Cardiac fibroblast (primary cell): ENCODE results near the gene PLIN5.

Source experiments
- DNase-seq, 2 donors: peaks; one replicate each; pipeline versions ENCODE4 v3.0.0 to v3.0.0-alpha.2; 2010; ENCODE audit warnings: low read depth in 2 of 2
- H3K4me3 ChIP-seq, 2 donors: replicated peaks in 1 of 2; 1 replicate in 1 of 2; 2 replicates in 1 of 2; pipeline ENCODE4 v1.5.1; 2011; ENCODE audit warnings: low read depth in 2 of 2, low read length in 2 of 2, mild to moderate bottlenecking in 2 of 2, moderate library complexity in 1 of 2
- TF ChIP-seq, protein P1 (sequence below): IDR thresholded peaks from one replicate; pipeline ENCODE4 v1.5.1; 2011; ENCODE audit warnings: low read depth, mild to moderate bottlenecking, low read length, inconsistent platforms

Gene PLIN5

DNA sequence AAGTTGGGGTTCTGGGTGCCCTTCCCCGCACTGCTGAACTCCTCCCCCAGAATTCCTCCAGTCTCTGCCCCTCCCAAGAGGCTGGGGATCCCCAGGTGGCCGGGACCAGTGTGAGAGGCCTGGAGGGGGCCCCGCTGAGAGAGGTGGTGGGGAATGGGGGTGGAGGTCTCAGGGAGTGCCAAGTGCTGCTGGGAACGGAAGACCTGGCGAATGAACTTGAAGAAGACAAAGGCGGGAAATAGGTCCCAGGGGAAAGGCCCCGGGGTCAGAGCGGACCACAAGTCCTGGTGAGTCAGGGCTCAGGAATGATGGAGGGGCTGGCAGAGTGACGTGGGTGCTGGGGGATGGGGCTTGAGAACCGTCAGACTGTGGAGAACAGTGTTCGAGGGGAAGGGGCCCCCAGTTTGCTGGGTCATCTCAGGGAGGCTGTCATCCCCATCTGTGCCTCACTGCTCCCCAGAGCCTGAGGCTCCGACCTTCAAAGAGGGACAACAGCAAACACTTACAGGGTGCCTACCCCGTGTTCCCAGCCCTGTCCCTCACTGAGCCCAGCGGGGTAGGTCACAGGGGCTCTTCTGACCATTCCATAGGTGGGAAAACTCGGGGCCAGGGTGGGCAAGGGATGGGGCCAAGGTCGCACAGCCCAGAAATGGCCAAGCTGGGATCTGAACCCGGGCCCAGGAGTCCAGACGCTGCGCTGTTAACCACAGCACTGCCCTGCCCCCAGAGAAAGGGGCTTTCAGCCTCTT, 40.4 kb upstream of the PLIN5 start:
- no peak overlapping the region for H3K4me3 ChIP-seq
- peak; percentile 99 to 100 for DNase-seq
- TF ChIP-seq, protein P1, sequence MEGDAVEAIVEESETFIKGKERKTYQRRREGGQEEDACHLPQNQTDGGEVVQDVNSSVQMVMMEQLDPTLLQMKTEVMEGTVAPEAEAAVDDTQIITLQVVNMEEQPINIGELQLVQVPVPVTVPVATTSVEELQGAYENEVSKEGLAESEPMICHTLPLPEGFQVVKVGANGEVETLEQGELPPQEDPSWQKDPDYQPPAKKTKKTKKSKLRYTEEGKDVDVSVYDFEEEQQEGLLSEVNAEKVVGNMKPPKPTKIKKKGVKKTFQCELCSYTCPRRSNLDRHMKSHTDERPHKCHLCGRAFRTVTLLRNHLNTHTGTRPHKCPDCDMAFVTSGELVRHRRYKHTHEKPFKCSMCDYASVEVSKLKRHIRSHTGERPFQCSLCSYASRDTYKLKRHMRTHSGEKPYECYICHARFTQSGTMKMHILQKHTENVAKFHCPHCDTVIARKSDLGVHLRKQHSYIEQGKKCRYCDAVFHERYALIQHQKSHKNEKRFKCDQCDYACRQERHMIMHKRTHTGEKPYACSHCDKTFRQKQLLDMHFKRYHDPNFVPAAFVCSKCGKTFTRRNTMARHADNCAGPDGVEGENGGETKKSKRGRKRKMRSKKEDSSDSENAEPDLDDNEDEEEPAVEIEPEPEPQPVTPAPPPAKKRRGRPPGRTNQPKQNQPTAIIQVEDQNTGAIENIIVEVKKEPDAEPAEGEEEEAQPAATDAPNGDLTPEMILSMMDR = no peak

DNA sequence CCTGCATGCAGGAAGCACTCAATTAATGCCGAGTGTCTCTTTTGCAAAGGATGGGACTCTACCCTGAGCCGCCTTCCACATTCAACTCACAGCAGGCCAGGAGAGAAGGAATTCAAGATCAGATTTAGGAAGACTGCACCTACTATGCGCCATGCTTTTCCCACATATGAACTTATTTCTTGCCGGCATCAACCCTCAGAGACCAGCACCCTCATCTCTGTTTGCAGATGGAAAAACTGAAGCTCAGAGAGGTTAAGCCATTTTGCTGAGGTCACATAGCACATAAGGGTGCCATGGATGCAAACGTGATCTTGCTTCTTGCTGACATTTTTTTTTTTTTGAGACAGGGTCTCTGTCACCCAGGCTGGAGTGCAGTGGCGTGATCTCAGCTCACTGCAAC, 38.7 kb upstream of the PLIN5 start:
- no peak overlapping the region for H3K4me3 ChIP-seq
- DNase-seq = no peak
- TF ChIP-seq, protein P1 = no peak

DNA sequence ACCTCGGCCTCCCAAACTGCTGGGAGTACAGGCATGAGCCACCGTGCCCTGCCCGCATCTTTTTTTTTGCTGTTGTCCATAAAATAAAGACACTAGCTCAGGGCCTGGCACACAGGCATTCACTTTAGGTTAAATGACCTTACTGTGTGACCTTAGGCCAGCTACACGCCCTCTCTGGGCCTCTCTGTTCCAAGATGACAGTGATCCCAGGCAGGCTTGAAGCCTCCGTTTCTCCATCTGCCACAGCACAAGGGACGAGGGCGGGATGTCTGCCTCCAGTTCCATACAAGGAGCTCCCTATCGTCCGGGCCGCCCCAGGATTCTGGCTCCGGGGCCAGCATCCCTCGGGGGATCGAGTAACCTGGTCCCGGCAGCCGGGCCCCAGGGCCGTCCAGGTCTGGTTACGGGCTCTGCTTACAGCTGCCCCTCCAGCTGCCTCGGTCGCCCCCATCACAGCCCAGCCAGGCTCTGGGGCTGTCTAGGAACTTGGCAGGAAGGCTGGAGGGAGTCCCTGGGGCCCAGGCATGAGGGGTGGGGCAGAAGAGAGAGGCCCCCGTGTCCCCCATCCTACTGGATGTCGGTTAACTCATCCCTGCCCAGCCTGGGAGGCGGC, 36.4 kb upstream of the PLIN5 start:
- TF ChIP-seq, protein P1 = no peak

DNA sequence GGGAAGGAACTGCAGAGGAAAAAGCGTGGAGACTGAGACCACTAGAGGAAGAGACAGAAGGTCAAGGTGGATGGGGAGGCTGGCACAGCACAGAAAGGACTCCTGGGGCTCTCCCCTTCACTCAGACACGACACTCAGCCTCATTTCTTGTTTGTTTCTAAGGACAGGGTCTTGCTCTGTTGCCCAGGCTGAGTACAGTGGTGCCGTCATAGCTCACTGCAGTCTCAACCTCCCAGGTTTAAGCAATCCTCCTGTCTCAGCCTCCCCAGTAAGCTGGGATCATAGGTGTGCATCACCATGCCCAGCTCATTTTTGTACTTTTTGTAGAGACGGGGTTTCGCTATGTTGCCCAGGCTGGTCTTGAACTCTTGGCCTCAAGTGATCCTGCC, 35.9 kb upstream of the PLIN5 start:
- TF ChIP-seq, protein P1 = no peak
- H3K4me3 ChIP-seq = no peak overlapping the region
- no peak for DNase-seq

More for the DNA sequence above, 36.4 kb upstream of the PLIN5 start:
- peak in 1 of 2 donors; percentile 67 for DNase-seq
- no peak overlapping the region for H3K4me3 ChIP-seq

DNA sequence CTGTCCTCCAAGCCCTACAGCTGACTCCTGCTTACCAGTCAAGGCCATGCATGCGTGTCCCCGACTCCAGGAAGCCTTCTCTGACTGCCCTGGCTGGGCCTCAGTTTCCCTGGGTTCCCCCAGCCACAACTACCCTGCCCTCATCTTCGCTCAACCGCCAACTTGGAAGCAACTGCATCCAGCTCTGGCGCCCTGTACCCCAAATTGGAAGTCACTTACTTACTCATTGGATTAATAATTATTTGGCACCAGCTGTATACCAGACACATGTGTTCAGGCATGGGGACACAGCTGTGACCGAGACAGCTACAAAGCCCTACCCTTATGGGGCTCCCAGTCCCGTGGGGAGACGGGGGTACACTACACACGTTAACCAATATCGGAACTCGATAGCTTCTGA, 35.4 kb upstream of the PLIN5 start:
- TF ChIP-seq, protein P1 = no peak
- no peak for DNase-seq
- H3K4me3 ChIP-seq = no peak overlapping the region

DNA sequence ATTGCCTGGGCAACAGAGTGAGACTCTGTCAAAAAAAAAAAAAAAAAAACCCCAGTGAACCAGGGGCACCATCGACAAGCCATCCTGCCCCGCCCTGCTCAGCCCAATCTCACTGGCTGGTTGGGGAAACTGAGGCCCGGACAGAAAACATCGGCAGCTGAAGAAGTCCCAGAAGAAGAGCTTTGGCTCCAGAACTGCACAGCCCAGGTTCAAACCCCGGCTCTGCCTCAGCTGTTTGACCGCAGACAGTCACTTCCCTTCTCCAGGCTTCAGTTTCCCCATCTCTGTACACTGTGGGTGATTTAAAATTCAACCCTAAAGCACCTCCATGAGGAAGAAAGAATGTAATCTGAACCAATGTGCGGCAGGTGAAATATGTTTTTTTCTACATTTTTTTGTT, 33.9 kb upstream of the PLIN5 start:
- H3K4me3 ChIP-seq = no peak overlapping the region
- TF ChIP-seq, protein P1 = no peak
- no peak for DNase-seq
